ENCODE results near the gene FBXO2. TPM values are rescaled to one million over a fixed set of nuclear protein-coding genes. Genes with fewer than 3 reads are reported as not detected.

The FBXO2 gene
- total RNA-seq, 3 donors from 2014 or later (not counting 1 experiment from before 2014, with no cell fraction given): 5.9 to 7.9 (median 6.7) TPM

GRCh38 chr1:11681071-11681771 is 27.0 kb upstream of the FBXO2 start, which contains the start of gene MAD2L2:
Gene MAD2L2, minus strand, starts transcription at chr1:11681148. Its CDS starts 547 bp downstream, at chr1:11680601.
- Mint-ChIP-seq H3K4me3 (peak within 1 kb of the TSS; percentile 92), H3K27me3 (ENCODE audit: low read depth in 2 of 2) (no peaks in the 10 kb centered on the region)
- no peaks in the 10 kb centered on the region for H3K27me3 ChIP-seq (ENCODE audit: control insufficient read depth, insufficient read depth, low read length)

GRCh38 chr1:11680270-11681070 is 26.2 kb upstream of the FBXO2 start:
- DNase-seq (peak in 1 of 2 donors; percentile 37), ATAC-seq (peak; percentile 1 to 9 (median 6))
- Mint-ChIP-seq H3K4me3 (peak overlapping the region; percentile 92), H3K9me3 (no peaks in the 10 kb centered on the region), H3K36me3 (no peaks in the 10 kb centered on the region), H3K4me1 (peaks cover 5 to 30% of the 10 kb centered on the region in 2 donors), H3K27ac (peak overlapping the region in 1 of 2 donors; percentile 91), H3K27me3 (ENCODE audit: low read depth in 2 of 2) (no peaks in the 10 kb centered on the region)
- Histone ChIP-seq H3K4me3 (ENCODE audit: low read length) (peak overlapping the region; percentile 98), H3K4me1 (ENCODE audit: control insufficient read depth, insufficient read depth, low read length) (peaks cover 23% of the 10 kb centered on the region), H3K9me3 (ENCODE audit: control insufficient read depth, insufficient read depth, low read length) (no peaks in the 10 kb centered on the region), H3K27ac (ENCODE audit: low read length) (peak overlapping the region; percentile 61), H3K36me3 (ENCODE audit: control insufficient read depth, insufficient read depth, low read length) (peaks cover 5% of the 10 kb centered on the region), H3K27me3 (ENCODE audit: control insufficient read depth, insufficient read depth, low read length) (no peaks in the 10 kb centered on the region)
- 13% methylated on average over 65 of the region's 65 CpGs for WGBS (ENCODE audit: insufficient coverage)
- intact Hi-C loops (cut with micrococcal nuclease): loop anchor here (1.0 to 5.0 kb wide), 2 partner anchors 13 to 37 kb away; no protein-coding TSS in a partner anchor
- TF ChIP-seq, protein P1, sequence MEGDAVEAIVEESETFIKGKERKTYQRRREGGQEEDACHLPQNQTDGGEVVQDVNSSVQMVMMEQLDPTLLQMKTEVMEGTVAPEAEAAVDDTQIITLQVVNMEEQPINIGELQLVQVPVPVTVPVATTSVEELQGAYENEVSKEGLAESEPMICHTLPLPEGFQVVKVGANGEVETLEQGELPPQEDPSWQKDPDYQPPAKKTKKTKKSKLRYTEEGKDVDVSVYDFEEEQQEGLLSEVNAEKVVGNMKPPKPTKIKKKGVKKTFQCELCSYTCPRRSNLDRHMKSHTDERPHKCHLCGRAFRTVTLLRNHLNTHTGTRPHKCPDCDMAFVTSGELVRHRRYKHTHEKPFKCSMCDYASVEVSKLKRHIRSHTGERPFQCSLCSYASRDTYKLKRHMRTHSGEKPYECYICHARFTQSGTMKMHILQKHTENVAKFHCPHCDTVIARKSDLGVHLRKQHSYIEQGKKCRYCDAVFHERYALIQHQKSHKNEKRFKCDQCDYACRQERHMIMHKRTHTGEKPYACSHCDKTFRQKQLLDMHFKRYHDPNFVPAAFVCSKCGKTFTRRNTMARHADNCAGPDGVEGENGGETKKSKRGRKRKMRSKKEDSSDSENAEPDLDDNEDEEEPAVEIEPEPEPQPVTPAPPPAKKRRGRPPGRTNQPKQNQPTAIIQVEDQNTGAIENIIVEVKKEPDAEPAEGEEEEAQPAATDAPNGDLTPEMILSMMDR (IDR thresholded peaks at IDR 0.05): no peak

More at GRCh38 chr1:11681071-11681771, 27.0 kb upstream of the FBXO2 start, which contains the start of gene MAD2L2:
- H3K27ac Mint-ChIP-seq: peak within 1 kb of the TSS; percentile 62 to 91
- peaks cover 5 to 24% of the 10 kb centered on the region in 2 donors for H3K4me1 Mint-ChIP-seq
- Histone ChIP-seq H3K9me3 (ENCODE audit: control insufficient read depth, insufficient read depth, low read length) (no peaks in the 10 kb centered on the region), H3K4me3 (ENCODE audit: low read length) (peak within 1 kb of the TSS; percentile 98), H3K27ac (ENCODE audit: low read length) (peak within 1 kb of the TSS; percentile 61), H3K4me1 (ENCODE audit: control insufficient read depth, insufficient read depth, low read length) (peaks cover 23% of the 10 kb centered on the region), H3K36me3 (ENCODE audit: control insufficient read depth, insufficient read depth, low read length) (no peaks in the 10 kb centered on the region)
- peak; percentile 92 to 96 (median 93) for ATAC-seq
- TF ChIP-seq, protein P1 (IDR thresholded peaks at IDR 0.05): no peak
- DNase-seq: peak; percentile 90 to 93
- WGBS (ENCODE audit: insufficient coverage): under 1% methylated on average over 71 of the region's 71 CpGs
- intact Hi-C loops (cut with micrococcal nuclease): loop anchor here (5.0 kb wide), 1 partner anchor 36 kb away; no protein-coding TSS in a partner anchor
- no peaks in the 10 kb centered on the region for H3K36me3 Mint-ChIP-seq
- H3K9me3 Mint-ChIP-seq: no peaks in the 10 kb centered on the region

DNA sequence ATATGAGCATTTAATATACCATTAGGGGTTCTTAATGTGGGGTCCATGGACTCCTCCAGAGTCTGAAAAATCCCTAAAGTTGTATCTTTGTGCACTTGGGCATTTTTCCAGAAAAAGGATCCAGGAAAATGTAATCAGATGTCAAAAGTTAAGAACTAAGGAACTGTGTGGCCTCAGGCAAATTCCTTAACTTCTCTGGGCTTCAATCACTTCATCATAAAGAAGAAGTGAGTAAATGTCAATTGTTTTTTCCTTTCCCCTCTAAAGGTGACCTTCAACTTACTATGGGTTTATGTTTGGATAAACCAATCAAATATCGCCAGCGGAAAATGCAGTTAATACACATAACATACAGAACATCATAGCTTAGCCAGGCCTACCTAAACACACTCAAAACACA is 24.2 kb upstream of the FBXO2 start:
- no peak for ATAC-seq
- intact Hi-C loops (cut with micrococcal nuclease): no loop called here

More for the DNA sequence above, 24.2 kb upstream of the FBXO2 start:
- Histone ChIP-seq H3K36me3 (ENCODE audit: control insufficient read depth, insufficient read depth, low read length) (peaks cover 22% of the 10 kb centered on the region), H3K4me1 (ENCODE audit: control insufficient read depth, insufficient read depth, low read length) (peaks cover 23% of the 10 kb centered on the region), H3K4me3 (ENCODE audit: low read length) (no peak overlapping the region), H3K9me3 (ENCODE audit: control insufficient read depth, insufficient read depth, low read length) (no peaks in the 10 kb centered on the region), H3K27me3 (ENCODE audit: control insufficient read depth, insufficient read depth, low read length) (no peaks in the 10 kb centered on the region), H3K27ac (ENCODE audit: low read length) (no peak overlapping the region)
- TF ChIP-seq, protein P1 (IDR thresholded peaks at IDR 0.05): no peak
- Mint-ChIP-seq H3K27me3 (ENCODE audit: low read depth in 2 of 2) (no peaks in the 10 kb centered on the region), H3K9me3 (no peaks in the 10 kb centered on the region), H3K4me1 (peaks cover 5 to 33% of the 10 kb centered on the region in 2 donors), H3K4me3 (peak overlapping the region; percentile 60), H3K27ac (peak overlapping the region in 1 of 2 donors; percentile 38), H3K36me3 (no peaks in the 10 kb centered on the region)
- WGBS (ENCODE audit: insufficient coverage): 100% methylated on average over 2 of the region's 2 CpGs
- no peak for DNase-seq

All from natural killer cell (primary cell).